CD4-positive, alpha-beta T cell (primary cell): ENCODE results near the gene SPAAR. TPM values are rescaled to one million over a fixed set of nuclear protein-coding genes. Genes with fewer than 3 reads are reported as not detected.

Source experiments
- ATAC-seq: fragments of 200-7000 bp; cut with Tn5 transposase; one replicate; pipeline ENCODE4 v1.10.0; 2022; ENCODE audit warnings: mild to moderate bottlenecking; ENCODE audit not compliant: poor library complexity
- CTCF ChIA-PET: fragments of 350-600 bp; sonication (Branson Sonifier 250); formaldehyde crosslinking; loops from one replicate; lab custom pipeline; 2021; ENCODE audit warnings: antibody characterized with exemption, inconsistent platforms; lab: Charles Lee
- POLR2A ChIA-PET: fragments of 350-600 bp; sonication (Branson Sonifier 250); formaldehyde crosslinking; loops from one replicate; lab custom pipeline; 2021; ENCODE audit warnings: antibody characterized with exemption, inconsistent platforms; lab: Charles Lee
- DNase-seq, 14 experiments: peaks; one replicate each; pipeline ENCODE4 v3.0.0-alpha.2; 2013 to 2020; ENCODE audit warnings: mixed read lengths in 2 of 14
- H3K27ac ChIP-seq, 2 donors: one replicate each; pipeline versions ENCODE4 v1.5.1 to v1.7.0; 2013; ENCODE audit warnings: low read length in 2 of 2, low read depth in 1 of 2, mild to moderate bottlenecking in 1 of 2
- H3K27me3 ChIP-seq, 2 experiments: 1 replicate in 1 of 2; 2 replicates in 1 of 2; pipeline versions ENCODE4 v1.6.1 to v1.7.0; 2013; ENCODE audit warnings: low read length in 2 of 2, control low read depth in 1 of 2, mild to moderate bottlenecking in 1 of 2, moderate library complexity in 1 of 2; ENCODE audit not compliant: insufficient read depth in 2 of 2, control insufficient read depth in 1 of 2
- H3K36me3 ChIP-seq: one replicate; pipeline ENCODE4 v1.6.1; 2013; ENCODE audit warnings: low read length, control low read depth; ENCODE audit not compliant: insufficient read depth
- H3K4me1 ChIP-seq: one replicate; pipeline ENCODE4 v1.6.1; 2013; ENCODE audit warnings: low read length, control low read depth; ENCODE audit not compliant: insufficient read depth
- H3K4me3 ChIP-seq: one replicate; pipeline ENCODE4 v1.5.1; 2013; ENCODE audit warnings: mild to moderate bottlenecking, low read length, moderate library complexity
- H3K9me3 ChIP-seq, 2 experiments: 1 replicate in 1 of 2; 2 replicates in 1 of 2; pipeline versions ENCODE4 v1.6.1 to v1.7.0; 2013; ENCODE audit warnings: low read length in 2 of 2, mild to moderate bottlenecking in 2 of 2, control low read depth in 1 of 2, moderate library complexity in 1 of 2; ENCODE audit not compliant: control insufficient read depth in 1 of 2, insufficient read depth in 1 of 2
- H3K27ac Mint-ChIP-seq: one replicate; pipeline ENCODE4 v1.8.0; 2020; ENCODE audit warnings: mixed read lengths
- H3K27me3 Mint-ChIP-seq: one replicate; pipeline ENCODE4 v1.8.0; 2021; ENCODE audit warnings: mixed read lengths
- H3K36me3 Mint-ChIP-seq: one replicate; pipeline ENCODE4 v1.8.0; 2021; ENCODE audit warnings: low read depth, mixed read lengths
- H3K4me1 Mint-ChIP-seq: one replicate; pipeline ENCODE4 v1.8.0; 2021; ENCODE audit warnings: low read depth, mixed read lengths
- H3K4me3 Mint-ChIP-seq: one replicate; pipeline ENCODE4 v1.8.0; 2020; ENCODE audit warnings: mild to moderate bottlenecking, mixed read lengths
- H3K9me3 Mint-ChIP-seq: one replicate; pipeline ENCODE4 v1.8.0; 2020; ENCODE audit warnings: mixed read lengths
- intact Hi-C, 2 experiments: fragments of 100-400 bp; cut with DNase I in 1 of 2; cut with micrococcal nuclease in 1 of 2; formaldehyde crosslinking; loops; one replicate each; pipeline versions ENCODE4 v1.15.1 to v1.9.0; 2023 to 2025; cut with DNase I, micrococcal nuclease
- total RNA-seq, 174 experiments: library from RNA in 2 of 174; stranded (reverse) in 2 of 174; gene quantifications; one replicate each; pipeline ENCODE4 v1.2.3 and lab custom pipeline; 2021 to 2026
- TF ChIP-seq, protein P1 (sequence below): fragments of 200-600 bp; IDR thresholded peaks from one replicate; pipeline ENCODE4 v1.8.0; 2022; ENCODE audit warnings: antibody characterized with exemption, mild to moderate bottlenecking

Gene SPAAR
- total RNA-seq, 2 experiments from 2014 or later = not detected

DNA sequence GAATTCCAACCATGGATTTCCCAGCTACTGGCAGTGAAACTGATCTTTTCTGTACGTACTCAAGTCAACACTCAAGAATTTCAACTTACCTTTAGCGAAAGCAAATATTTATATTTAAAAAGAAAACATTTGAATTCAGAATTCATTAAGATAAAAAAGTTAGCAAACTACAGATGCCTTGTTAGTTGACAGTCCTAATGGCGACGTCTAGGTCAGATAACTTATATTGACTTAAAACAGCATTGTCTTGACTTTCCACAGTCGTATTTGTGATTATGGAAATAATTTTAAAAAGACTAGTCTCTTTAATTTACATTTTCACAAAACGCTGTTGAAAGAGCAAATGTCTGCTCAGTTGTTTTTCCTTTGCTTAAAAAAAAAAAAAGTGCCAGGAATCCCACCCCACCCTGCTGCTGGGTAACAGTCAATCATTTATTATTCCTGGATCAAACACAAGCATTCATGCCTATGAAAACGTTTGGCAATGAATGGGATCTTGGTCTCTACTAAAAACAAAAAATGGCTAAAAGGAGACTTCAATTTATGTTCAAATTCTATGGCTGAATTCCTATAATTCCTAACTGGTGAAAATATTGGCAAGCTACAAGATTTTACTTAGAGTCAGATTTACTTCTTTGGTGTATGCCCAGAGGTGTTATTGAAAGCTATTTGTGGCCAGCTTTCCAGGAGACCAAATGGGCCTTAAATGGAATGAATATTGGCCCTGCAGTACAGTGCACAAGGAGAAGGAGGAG is 26.6 kb downstream of the SPAAR start:
- ChIA-PET CTCF (no interaction called here), POLR2A (no interaction called here)
- DNase-seq = no peak
- H3K4me1 ChIP-seq = peaks cover 34% of the 10 kb centered on the region
- Mint-ChIP-seq H3K27me3 (no peaks in the 10 kb centered on the region), H3K4me1 (peaks cover 68% of the 10 kb centered on the region), H3K36me3 (no peaks in the 10 kb centered on the region), H3K4me3 (no peak overlapping the region), H3K27ac (no peak overlapping the region), H3K9me3 (peaks cover 2% of the 10 kb centered on the region)
- TF ChIP-seq, protein P1, sequence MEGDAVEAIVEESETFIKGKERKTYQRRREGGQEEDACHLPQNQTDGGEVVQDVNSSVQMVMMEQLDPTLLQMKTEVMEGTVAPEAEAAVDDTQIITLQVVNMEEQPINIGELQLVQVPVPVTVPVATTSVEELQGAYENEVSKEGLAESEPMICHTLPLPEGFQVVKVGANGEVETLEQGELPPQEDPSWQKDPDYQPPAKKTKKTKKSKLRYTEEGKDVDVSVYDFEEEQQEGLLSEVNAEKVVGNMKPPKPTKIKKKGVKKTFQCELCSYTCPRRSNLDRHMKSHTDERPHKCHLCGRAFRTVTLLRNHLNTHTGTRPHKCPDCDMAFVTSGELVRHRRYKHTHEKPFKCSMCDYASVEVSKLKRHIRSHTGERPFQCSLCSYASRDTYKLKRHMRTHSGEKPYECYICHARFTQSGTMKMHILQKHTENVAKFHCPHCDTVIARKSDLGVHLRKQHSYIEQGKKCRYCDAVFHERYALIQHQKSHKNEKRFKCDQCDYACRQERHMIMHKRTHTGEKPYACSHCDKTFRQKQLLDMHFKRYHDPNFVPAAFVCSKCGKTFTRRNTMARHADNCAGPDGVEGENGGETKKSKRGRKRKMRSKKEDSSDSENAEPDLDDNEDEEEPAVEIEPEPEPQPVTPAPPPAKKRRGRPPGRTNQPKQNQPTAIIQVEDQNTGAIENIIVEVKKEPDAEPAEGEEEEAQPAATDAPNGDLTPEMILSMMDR = no peak
- H3K27ac ChIP-seq = no peak overlapping the region
- no peaks in the 10 kb centered on the region for H3K9me3 ChIP-seq
- intact Hi-C loops = no loop called here
- no peak overlapping the region for H3K4me3 ChIP-seq
- no peaks in the 10 kb centered on the region for H3K27me3 ChIP-seq
- H3K36me3 ChIP-seq = no peaks in the 10 kb centered on the region
- no peak for ATAC-seq

DNA sequence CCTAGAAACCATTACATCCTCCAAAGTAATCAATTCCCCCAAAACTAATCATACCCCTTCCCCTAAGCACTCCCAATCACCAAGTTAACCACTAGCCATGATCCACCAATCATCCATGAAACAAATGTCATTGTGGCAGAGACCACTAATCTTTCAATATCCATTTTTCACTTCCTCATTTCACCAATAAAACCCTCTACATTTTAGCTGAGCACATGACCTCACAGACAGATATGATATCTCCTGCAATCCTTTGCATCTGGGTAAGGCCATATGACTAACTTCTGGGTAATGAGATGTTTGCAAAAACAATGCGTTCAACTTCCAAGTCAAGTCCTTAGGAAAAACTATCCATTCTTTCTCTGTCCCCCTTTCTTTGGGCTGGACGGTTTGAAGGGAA is 27.9 kb downstream of the SPAAR start:
- H3K9me3 ChIP-seq = no peaks in the 10 kb centered on the region
- ATAC-seq (no peak), DNase-seq (no peak)
- Mint-ChIP-seq H3K9me3 (peaks cover 2% of the 10 kb centered on the region), H3K4me3 (no peak overlapping the region), H3K27ac (peak overlapping the region; percentile 78), H3K4me1 (peaks cover 77% of the 10 kb centered on the region), H3K36me3 (no peaks in the 10 kb centered on the region), H3K27me3 (no peaks in the 10 kb centered on the region)
- no peaks in the 10 kb centered on the region for H3K36me3 ChIP-seq
- no peak overlapping the region for H3K4me3 ChIP-seq
- no peak overlapping the region for H3K27ac ChIP-seq
- no peaks in the 10 kb centered on the region for H3K27me3 ChIP-seq
- CTCF ChIA-PET = interaction anchor here (1.6 kb wide), 1 partner anchor 18 kb away, joined by 3 read pairs; no protein-coding TSS in a partner anchor
- intact Hi-C loops = no loop called here
- POLR2A ChIA-PET = interaction anchor here (1.4 kb wide), 1 partner anchor 26 kb away, joined by 9 read pairs; no protein-coding TSS in a partner anchor
- TF ChIP-seq, protein P1 = no peak
- peaks cover 46% of the 10 kb centered on the region for H3K4me1 ChIP-seq

DNA sequence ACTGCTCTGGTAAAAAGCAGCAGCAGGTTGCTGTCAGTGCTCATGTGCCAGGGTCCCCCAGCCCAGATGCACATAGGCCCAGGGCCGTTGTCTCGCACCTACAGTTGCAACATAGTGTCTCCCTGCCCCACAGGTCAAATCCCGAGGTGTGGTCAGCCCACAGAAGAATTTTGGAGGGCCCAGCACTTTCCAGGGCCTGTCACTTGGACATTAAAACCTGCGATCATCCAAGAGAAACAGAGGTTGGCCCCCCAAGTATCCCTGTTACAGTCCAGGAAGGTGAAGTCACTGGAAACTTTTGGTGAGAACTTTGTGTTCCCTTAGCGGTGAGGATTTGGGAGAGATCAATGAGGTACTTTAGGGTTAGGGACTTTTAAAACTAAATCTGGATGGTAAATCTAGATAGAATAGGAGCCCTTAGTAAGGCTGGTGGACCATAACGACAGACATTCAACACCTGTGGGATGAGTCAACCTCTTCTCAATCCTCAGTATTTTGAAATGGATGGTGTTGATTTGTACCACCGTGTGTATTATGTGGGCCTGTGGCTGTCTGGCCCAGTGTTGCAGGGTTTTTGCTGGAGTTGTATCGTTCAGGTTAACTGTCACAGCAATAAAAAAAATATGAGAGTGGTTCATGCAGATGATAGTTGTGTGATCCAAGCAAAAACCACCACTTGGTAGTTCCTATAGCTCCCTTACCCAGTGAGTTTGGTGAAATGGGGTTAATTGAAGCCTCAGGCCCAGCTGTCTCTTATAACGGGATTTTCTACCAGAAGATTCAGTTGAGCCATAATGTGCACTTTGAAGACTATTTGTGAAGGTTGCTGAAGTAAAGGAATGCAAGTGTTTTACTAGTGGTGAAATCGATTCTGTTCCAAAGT is 29.4 kb downstream of the SPAAR start:
- Mint-ChIP-seq H3K36me3 (no peaks in the 10 kb centered on the region), H3K27ac (peak overlapping the region; percentile 78), H3K4me3 (peak overlapping the region; percentile 76), H3K9me3 (peaks cover 2% of the 10 kb centered on the region), H3K4me1 (peaks cover 79% of the 10 kb centered on the region), H3K27me3 (no peaks in the 10 kb centered on the region)
- H3K4me1 ChIP-seq = peaks cover 58% of the 10 kb centered on the region
- ChIA-PET POLR2A (interaction anchor here (1.0 to 1.4 kb wide), 2 partner anchors 28 to 252 kb away, joined by 3 to 9 read pairs; partner anchors contain the start of gene CLTA), CTCF (interaction anchor here (1.5 to 1.6 kb wide), 2 partner anchors 16 to 27 kb away, joined by 3 to 4 read pairs; no protein-coding TSS in a partner anchor)
- no peak overlapping the region for H3K27ac ChIP-seq
- DNase-seq (no peak), ATAC-seq (no peak)
- no peaks in the 10 kb centered on the region for H3K36me3 ChIP-seq
- H3K27me3 ChIP-seq = no peaks in the 10 kb centered on the region
- H3K9me3 ChIP-seq = no peaks in the 10 kb centered on the region
- TF ChIP-seq, protein P1 = no peak
- no peak overlapping the region for H3K4me3 ChIP-seq
- intact Hi-C loops = no loop called here
